GM12891 (cell line): ENCODE data around the gene MOGAT2.
"Not testable (repeated sequence)": the region's sequence is repeated elsewhere in the genome, so short reads cannot be mapped to it uniquely, and the experiment has no call there.

Source experiments
- DNase-seq: peaks from one replicate; pipeline ENCODE4 v3.0.0; 2011; ENCODE audit warnings: low spot score; ENCODE audit not compliant: insufficient read length
- FAIRE-seq: peaks from 2 replicates; lab custom pipeline; 2011; peaks lifted over from hg19 to GRCh38; lab: Jason Lieb, UNC
- PAX5 ChIP-seq: IDR thresholded peaks from 2 replicates; pipeline ENCODE4 v1.6.1; 2011; ENCODE audit warnings: low read length, moderate library complexity, mild to moderate bottlenecking; ENCODE audit not compliant: insufficient read depth, severe bottlenecking
- POLR2A ChIP-seq: IDR thresholded peaks from 2 replicates; pipeline ENCODE4 v1.6.1; 2011; ENCODE audit warnings: low read depth, low read length, control low read depth
- POLR2AphosphoS5 ChIP-seq: IDR thresholded peaks from 2 replicates; pipeline ENCODE4 v1.6.1; 2011; ENCODE audit warnings: low read depth, low read length, control low read depth
- POU2F2 ChIP-seq: IDR thresholded peaks from 2 replicates; pipeline ENCODE4 v1.6.1; 2011; ENCODE audit warnings: low read depth, mild to moderate bottlenecking, control low read depth, low read length, moderate library complexity
- SPI1 ChIP-seq: IDR thresholded peaks from 2 replicates; pipeline ENCODE4 v1.6.1; 2011; ENCODE audit warnings: low read depth, low read length, control low read depth
- TAF1 ChIP-seq: IDR thresholded peaks from 2 replicates; pipeline ENCODE4 v1.6.1; 2011; ENCODE audit warnings: low read depth, low read length, control low read depth

MOGAT2 gene

DNA sequence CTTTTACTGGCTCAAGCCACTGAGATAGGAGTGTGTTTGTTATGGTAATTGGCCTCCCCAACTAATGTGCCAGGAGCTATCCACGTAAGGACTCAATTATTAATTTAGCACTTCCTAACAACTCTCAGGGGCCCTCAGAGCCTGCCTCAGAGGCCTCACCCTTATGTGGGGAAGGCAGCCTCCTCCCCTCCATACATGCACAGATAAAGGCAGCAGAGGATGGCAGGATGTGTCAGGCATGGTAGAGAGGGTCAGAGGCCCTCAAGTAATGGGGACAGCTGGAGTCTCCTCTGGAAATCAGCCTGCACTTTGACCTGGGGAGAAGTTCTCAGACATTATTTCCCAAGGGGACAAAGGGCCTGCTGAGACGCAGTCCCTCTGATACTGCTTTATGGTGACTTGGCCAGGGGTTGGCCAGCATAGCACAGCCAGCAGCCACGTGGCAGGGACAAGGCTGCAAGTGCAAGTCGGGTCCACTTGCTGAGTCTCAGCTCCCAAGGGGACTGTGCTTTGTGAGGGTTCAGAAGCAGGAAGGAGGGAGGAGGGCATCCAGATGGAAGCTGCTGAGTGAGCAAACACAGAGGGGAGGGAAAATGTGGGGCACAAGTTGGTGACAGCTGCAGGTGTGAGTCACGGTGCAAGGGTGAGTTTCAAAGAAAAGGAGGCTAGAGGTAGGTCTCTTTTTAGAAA is 17.0 kb downstream of the MOGAT2 start:
- DNase-seq (no peak), FAIRE-seq (no peak)
- TF ChIP-seq SPI1 = no peak
- TF ChIP-seq POU2F2 = no peak
- TF ChIP-seq POLR2A = no peak
- TF ChIP-seq PAX5 = no peak
- TF ChIP-seq POLR2AphosphoS5 = no peak
- TF ChIP-seq TAF1 = no peak

DNA sequence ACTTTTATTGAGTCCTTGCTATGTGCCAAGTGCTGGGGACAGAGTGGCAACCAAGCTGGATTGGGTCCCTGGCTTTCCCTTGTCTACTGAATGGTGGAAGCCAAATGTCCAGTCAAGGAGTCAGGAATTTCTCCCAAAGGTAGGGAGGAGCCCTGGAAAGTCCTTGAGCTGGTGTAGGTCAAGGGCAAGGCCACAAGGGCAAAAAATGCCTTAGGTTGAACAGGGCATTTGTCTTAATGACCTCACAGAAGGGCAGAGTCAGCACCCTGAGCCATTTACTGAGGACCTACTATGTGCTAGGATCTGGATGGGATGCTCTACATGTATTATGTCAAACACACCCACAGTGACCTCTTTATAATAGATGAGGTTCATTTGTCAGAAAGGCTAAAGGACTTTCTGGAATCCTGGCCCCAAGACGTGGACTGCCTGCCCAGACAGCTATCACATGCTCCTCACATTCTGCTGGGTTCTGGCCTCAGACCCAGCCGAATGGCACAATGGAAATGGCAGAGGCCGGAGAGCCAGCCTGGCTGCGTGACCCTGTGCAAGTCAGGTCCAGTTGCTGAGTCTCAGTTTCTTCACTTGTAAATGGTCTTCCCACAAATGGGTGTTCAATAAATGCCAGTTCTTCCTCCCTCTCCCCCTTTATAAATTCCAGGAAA is 17.7 kb downstream of the MOGAT2 start:
- FAIRE-seq (no peak), DNase-seq (no peak)
- TF ChIP-seq PAX5 (no peak), SPI1 (no peak), POLR2AphosphoS5 (no peak), POLR2A (no peak), POU2F2 (no peak), TAF1 (no peak)

DNA sequence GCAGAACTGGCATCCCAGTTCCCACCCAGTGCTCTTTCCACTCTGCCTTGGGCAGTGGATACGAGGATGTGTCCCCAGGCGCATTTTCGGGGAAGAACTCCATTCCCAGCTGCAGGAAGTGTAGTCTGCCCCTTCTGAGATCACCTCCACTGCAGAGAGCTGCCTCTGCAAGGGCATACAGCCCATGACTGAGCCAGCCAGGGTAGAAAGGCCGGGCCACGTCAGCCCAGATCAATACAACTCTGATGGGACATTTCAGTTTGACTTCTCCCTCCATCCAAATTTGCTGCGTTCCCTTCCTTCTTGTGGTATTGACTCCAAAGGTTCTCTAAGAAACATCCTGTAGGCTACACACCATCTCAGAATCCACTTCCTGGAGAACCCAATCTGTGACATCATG is 19.7 kb downstream of the MOGAT2 start:
- no peak for DNase-seq
- TF ChIP-seq TAF1 = no peak
- no peak for FAIRE-seq

DNA sequence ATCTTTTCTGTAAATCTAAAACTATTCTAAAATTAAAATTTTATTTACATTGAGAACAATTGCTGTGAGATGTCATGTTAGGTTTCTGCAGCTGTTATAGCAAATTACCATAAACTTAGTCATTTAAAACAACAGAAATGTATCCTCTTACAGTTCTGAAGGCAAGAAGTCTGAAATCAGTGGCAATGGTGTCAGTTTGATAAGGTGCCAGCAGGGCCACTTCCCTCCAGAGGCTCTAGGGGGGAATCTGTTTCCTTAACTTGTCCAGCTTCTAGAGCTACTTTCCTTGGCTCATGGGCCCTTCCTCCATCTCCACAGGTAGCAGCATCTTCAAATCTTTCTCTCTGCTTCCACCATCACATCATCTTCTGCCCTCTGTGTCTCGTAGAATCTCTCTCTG is 23.0 kb downstream of the MOGAT2 start:
- no peak for FAIRE-seq
- TF ChIP-seq PAX5 (no peak), POLR2A (no peak), TAF1 (no peak), POU2F2 (no peak), SPI1 (no peak), POLR2AphosphoS5 (no peak)
- DNase-seq = no peak

DNA sequence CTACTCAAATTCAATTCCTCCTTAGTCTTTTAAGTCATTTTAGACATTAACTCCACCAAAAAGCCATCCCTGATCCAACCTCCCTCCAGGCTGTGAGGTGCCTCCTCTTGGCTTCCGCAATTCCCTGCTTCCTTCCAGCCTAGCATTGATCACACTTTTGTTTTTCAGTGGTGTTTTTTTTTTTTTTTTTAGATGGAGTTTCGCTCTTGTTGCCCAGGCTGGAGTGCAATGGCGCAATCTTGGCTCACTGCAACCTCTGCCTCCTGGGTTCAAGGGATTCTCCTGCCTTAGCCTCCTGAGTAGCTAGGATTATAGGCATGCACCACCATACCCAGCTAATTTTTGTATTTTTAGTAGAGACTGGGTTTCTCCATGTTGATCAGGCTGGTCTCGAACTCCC is 25.5 kb downstream of the MOGAT2 start:
- FAIRE-seq, DNase-seq: not testable (repeated sequence)

DNA sequence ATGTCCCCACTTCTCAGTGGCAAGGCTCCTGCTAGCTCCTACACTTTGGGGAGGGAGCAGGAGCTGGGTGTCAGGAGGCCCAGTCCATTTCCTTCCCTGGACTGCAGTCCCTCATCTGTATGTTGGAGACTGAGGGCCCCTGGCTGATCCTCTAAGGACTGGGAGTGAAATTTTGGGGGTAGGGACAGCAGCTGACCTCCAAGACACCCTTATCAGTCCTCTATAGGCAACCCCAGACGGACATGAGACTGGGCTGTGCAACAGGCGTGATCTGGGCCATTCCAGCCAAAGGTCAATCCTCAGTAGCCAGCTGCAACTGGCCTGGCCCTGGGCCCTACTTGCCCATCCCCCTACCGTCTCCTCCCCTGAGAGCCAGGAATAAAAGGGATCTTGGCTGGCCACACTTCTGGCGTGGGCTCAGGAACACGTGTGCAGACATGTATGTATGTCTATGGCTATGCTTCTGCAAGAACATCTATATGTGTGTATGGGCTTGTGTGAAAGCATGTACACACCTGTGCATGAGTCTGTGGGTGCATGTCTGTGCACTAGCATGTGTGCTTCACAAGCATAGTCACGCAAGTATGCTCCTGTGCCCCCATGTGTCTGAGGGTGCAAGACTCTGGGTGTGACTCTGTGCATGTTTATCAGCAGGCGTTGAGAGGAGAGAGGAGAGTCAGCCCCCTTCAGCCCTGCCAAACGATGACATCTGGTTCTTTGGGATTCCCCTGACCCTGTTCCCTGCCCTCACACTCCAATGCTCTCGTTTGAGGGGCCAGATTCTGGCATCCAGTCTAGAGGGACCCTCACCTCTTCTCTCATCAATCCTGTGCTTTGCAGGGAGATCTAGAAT is 26.3 kb downstream of the MOGAT2 start:
- no peak for FAIRE-seq
- no peak for DNase-seq
- TF ChIP-seq POU2F2 (no peak), SPI1 (no peak), PAX5 (no peak), POLR2AphosphoS5 (no peak), POLR2A (no peak), TAF1 (no peak)

DNA sequence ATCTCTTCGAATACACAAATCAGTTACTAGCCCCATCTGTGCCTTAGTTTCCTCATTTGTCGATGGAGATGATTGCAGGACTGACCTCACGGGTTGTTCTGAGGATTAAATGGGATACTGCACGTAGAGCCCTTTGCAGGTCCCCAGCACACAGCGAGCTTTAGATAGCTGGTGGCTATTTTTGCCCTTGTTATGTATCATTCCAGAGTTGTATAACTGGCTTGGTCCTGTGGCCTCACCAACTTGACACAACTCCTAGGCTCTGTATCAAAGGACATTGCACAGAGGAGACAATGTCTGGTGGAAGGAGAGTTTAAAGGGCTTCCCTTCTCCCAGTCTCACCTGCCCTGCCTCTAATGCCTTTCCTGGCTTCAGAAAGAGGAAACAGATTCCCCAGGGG is 28.2 kb downstream of the MOGAT2 start:
- no peak for FAIRE-seq
- TF ChIP-seq POU2F2 (no peak), TAF1 (no peak), POLR2A (no peak), POLR2AphosphoS5 (no peak), SPI1 (no peak)
- no peak for DNase-seq

DNA sequence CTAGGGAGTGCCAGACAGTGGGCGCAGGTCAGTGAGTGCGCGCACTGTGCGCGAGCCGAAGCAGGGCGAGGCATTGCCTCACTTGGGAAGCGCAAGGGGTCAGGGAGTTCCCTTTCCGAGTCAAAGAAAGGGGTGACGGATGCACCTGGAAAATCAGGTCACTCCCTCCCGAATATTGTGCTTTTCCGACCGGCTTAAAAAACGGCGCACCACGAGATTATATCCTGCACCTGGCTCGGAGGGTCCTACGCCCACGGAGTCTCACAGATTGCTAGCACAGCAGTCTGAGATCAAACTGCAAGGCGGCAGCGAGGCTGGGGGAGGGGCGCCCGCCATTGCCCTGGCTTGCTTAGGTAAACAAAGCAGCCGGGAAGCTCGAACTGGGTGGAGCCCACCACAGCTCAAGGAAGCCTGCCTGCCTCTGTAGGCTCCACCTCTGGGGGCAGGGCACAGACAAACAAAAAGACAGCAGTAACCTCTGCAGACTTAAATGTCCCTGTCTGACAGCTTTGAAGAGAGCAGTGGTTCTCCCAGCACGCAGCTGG is 31.2 kb downstream of the MOGAT2 start:
- DNase-seq, FAIRE-seq: not testable (repeated sequence)

DNA sequence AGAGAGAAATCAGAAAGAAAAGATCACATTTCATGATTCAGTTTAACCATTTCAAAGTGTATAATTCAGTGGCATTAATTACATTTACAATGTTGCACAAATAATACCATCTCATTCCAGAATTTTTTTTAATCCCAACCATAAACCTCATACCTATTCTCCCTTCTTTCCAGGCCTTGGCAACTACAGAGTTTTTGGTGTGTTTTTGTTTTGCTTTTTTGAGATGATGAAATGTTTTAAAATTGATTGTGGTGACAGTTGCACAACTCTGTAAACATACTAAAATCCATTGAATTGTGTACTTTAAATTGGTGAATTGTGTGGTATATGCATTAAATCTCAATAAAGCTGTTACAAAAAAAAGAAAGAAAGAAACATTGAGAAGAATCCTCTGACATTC is 37.3 kb downstream of the MOGAT2 start:
- FAIRE-seq, DNase-seq: not testable (repeated sequence)

DNA sequence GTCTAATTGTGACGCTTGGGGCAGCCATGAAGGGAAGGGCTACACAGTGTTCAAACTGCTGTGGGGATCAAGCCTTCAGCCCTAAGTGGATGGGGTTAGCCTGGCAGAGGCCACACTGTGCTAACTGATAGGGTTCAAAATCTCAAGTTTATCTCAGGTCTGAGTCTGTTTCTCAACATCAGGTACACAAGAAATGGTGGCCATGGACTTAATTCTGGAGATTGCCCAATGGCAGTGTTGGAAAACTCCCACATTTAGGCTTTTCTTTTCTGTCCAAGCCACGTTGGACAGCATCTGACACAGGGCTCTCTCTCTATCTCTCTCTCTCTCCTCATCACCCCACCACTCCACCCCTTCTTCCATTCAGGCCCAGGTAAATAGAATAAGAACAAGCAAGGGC is 40.0 kb downstream of the MOGAT2 start:
- no peak for TF ChIP-seq POU2F2
- TF ChIP-seq POLR2AphosphoS5 = no peak
- TF ChIP-seq TAF1 = no peak
- no peak for TF ChIP-seq PAX5
- TF ChIP-seq SPI1 = no peak
- FAIRE-seq (no peak), DNase-seq (no peak)
